Measurements from ENCODE around the gene KTI12.

- TF ChIP-seq EZH2 (IDR thresholded peaks at IDR 0.05; ENCODE audit: borderline replicate concordance, low read length) (no peak), CTCF (IDR thresholded peaks at IDR 0.05; ENCODE audit: low read length) (no peak)
Measured at GRCh38 chr1:52037909-52038308, 4.3 kb upstream of the KTI12 start.

Measured in OCI-LY1 (cell line).